Neutrophil (primary cell): ENCODE measurements around the gene SLC6A11.

Experiments
- H3K27ac ChIP-seq: fragments of 200-600 bp; sonication (generic); 2 replicates; pipeline ENCODE4 v1.5.1; 2016; ENCODE audit warnings: mild to moderate bottlenecking, moderate library complexity
- H3K27me3 ChIP-seq: fragments of 200-600 bp; sonication (generic); 2 replicates; pipeline ENCODE4 v1.6.0; 2016; ENCODE audit warnings: mild to moderate bottlenecking
- H3K36me3 ChIP-seq: fragments of 200-600 bp; sonication (generic); 2 replicates; pipeline ENCODE4 v1.5.1; 2017
- H3K4me1 ChIP-seq, 2 experiments: fragments of 200-600 bp in 1 of 2; sonication (generic) in 1 of 2; 1 replicate in 1 of 2; 2 replicates in 1 of 2; pipeline versions ENCODE4 v1.5.1 to v1.6.1; 2013 to 2016; ENCODE audit warnings: low read depth in 1 of 2, low read length in 1 of 2, mild to moderate bottlenecking in 1 of 2, moderate library complexity in 1 of 2; ENCODE audit not compliant: control insufficient read depth in 1 of 2, insufficient read depth in 1 of 2
- H3K4me3 ChIP-seq, 2 experiments: fragments of 200-600 bp in 1 of 2; sonication (generic) in 1 of 2; 1 replicate in 1 of 2; 2 replicates in 1 of 2; pipeline ENCODE4 v1.5.1; 2013 to 2016; ENCODE audit warnings: low read depth in 1 of 2, low read length in 1 of 2, mild to moderate bottlenecking in 1 of 2, moderate library complexity in 1 of 2
- H3K9me3 ChIP-seq: fragments of 200-600 bp; sonication (generic); 2 replicates; pipeline ENCODE4 v1.5.1; 2016
- TF ChIP-seq, protein P1 (sequence below): fragments of 200-600 bp; sonication (generic); IDR thresholded peaks from 2 replicates; pipeline ENCODE4 v1.5.1; 2016; ENCODE audit warnings: antibody characterized with exemption

Gene SLC6A11

DNA sequence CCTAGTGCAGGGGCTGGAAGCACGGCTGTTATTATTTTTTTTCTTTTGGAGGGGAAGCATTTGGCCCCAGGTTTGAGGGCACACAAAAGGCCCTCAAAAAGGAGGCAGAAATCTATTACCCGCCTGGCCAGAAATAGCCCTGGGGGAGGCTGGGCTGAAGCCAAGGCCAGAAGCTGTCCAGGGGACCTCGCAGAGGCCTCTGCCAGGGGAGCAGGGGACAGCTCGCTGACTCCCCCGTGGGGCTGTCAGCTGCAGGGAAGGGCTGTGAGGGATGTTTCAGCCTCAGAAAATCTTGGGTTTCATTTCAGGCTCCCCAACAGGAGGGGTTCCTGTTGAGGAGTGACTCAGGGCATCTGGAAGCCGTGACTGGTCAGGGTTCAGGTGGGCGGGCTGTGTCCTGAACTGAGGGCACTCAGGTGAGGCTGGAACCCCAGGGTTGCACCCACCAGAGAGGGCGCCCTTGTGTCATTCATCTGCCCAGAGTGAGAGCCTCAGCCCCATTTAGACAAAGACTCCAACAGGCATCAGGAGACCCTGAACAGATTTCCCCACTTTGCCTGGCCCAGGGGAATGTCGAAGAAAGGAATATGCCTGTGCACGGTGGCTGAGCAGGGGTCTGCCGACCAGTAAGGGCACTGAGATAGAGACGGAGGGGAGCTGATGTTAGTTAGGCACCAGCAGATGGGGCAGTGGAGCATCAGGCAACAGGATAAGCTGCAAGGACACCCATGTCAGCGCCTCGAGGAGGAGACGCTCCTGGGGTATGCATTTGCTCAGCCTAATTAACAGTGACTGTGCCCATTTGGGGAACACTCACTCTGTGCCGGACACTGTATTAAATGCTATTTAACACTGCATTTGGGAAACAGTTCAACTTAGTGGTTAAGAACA lies 43.5 kb upstream of the SLC6A11 start:
- Histone ChIP-seq H3K27me3 (peaks cover 29% of the 10 kb centered on the region), H3K27ac (no peak overlapping the region), H3K9me3 (no peaks in the 10 kb centered on the region), H3K4me1 (no peaks in the 10 kb centered on the region), H3K4me3 (no peak overlapping the region), H3K36me3 (no peaks in the 10 kb centered on the region)
- TF ChIP-seq, protein P1, sequence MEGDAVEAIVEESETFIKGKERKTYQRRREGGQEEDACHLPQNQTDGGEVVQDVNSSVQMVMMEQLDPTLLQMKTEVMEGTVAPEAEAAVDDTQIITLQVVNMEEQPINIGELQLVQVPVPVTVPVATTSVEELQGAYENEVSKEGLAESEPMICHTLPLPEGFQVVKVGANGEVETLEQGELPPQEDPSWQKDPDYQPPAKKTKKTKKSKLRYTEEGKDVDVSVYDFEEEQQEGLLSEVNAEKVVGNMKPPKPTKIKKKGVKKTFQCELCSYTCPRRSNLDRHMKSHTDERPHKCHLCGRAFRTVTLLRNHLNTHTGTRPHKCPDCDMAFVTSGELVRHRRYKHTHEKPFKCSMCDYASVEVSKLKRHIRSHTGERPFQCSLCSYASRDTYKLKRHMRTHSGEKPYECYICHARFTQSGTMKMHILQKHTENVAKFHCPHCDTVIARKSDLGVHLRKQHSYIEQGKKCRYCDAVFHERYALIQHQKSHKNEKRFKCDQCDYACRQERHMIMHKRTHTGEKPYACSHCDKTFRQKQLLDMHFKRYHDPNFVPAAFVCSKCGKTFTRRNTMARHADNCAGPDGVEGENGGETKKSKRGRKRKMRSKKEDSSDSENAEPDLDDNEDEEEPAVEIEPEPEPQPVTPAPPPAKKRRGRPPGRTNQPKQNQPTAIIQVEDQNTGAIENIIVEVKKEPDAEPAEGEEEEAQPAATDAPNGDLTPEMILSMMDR: no peak

DNA sequence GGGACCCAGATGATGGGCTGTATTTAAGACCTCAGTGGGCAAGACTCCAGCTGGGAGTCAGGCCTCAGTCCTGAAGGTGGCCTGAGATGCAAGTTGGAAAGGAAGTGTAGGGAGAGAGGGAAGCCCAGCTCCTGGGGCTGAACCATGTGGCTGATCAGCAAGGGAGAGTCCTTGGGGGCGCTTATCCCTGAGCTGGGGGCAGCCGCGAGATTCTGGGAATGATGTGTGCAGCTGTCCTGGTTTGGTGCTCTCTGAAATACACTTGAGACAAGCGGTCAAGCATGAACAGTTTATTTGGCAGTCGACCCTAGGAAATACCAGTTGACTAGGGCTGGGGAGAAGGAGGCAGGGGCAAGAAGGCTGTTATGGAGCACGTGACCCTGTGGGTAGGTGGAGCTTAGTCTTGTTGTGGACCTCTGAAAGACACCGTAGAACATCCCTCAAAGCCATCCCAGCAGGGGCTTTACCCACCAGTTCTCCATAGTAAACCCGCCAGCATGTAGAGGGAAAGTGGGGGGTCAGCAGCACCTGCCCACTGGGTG lies 41.8 kb upstream of the SLC6A11 start:
- H3K27ac ChIP-seq: no peak overlapping the region
- H3K27me3 ChIP-seq: peaks cover 23% of the 10 kb centered on the region
- H3K36me3 ChIP-seq: no peaks in the 10 kb centered on the region
- TF ChIP-seq, protein P1: no peak
- H3K9me3 ChIP-seq: no peaks in the 10 kb centered on the region
- no peak overlapping the region for H3K4me3 ChIP-seq
- H3K4me1 ChIP-seq: no peaks in the 10 kb centered on the region

DNA sequence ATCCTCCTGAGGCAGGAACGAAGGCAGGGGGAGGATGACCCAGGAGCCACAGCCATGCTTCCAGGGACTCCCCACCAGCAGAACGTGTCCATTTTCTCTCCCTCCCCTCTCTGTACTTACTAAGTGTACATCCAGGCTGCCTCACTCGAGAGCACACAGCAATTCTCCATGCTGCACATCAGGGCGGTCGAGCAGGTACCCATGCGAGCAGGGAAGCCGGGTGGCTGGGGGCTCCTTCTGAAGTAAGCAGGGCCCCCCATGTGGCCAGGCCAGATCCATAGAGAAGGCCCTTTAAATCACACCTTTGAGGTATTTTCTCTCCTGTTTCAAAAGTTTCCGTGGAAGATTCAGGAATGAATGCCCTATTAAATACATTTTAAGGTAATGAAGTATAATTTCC lies 41.2 kb upstream of the SLC6A11 start:
- H3K27me3 ChIP-seq: peaks cover 23% of the 10 kb centered on the region
- H3K27ac ChIP-seq: no peak overlapping the region
- H3K9me3 ChIP-seq: no peaks in the 10 kb centered on the region
- no peaks in the 10 kb centered on the region for H3K36me3 ChIP-seq
- H3K4me1 ChIP-seq: no peaks in the 10 kb centered on the region
- TF ChIP-seq, protein P1: no peak
- no peak overlapping the region for H3K4me3 ChIP-seq

DNA sequence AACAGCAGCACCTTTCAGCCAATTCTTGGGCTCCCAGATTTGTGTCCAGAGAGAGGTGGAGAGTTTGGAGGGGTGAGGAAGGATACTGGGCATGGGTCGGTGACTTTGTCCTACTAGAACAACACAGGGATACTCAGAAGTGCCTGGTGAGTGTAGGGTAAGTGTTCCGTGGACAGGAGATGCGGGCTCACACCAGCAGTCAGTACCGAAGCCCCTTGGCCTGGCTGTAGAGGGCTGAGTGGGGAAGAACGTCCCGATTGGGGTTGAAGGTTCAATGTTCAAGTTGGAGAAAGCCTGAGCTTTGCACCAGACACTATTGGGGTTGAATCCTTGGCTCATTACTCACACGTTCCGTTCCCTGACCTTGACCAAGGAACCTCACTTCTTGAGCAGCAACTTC lies 40.8 kb upstream of the SLC6A11 start:
- Histone ChIP-seq H3K27ac (no peak overlapping the region), H3K4me1 (no peaks in the 10 kb centered on the region), H3K9me3 (no peaks in the 10 kb centered on the region), H3K36me3 (no peaks in the 10 kb centered on the region), H3K4me3 (no peak overlapping the region), H3K27me3 (peaks cover 22% of the 10 kb centered on the region)
- TF ChIP-seq, protein P1: no peak

DNA sequence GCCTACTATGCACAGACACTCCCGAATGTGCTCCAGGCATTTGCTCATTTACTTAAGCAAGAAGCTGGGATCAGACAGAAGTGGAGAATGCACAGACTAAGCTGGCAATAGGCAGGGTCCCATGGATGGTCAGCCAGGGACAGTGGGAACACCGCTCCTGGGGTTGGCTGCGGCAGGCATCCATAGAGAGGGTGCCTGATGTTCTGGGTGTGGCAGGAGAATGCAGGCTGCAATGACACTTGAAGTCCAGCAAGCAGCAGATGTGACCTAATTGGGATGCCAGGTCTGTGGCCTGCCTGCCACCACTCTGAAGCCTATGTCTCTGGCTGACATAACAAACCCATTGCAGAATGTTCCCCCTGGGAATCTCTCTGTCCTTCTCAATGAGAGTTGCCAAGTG lies 40.2 kb upstream of the SLC6A11 start:
- no peaks in the 10 kb centered on the region for H3K36me3 ChIP-seq
- H3K9me3 ChIP-seq: no peaks in the 10 kb centered on the region
- no peak overlapping the region for H3K4me3 ChIP-seq
- TF ChIP-seq, protein P1: no peak
- H3K27me3 ChIP-seq: peaks cover 19% of the 10 kb centered on the region
- no peak overlapping the region for H3K27ac ChIP-seq
- no peaks in the 10 kb centered on the region for H3K4me1 ChIP-seq
